Liver (tissue), 9 donors: Measurements from ENCODE around the gene PDZRN4. TPM values are rescaled to one million over a fixed set of nuclear protein-coding genes. Genes with fewer than 3 reads are reported as not detected.

Source experiments
- DNase-seq: peaks from one replicate; pipeline ENCODE4 v3.0.0-alpha.2; 2017; ENCODE audit warnings: low spot score
- H3K27ac ChIP-seq, 2 donors: one replicate each; pipeline ENCODE4 v1.7.0; 2013; ENCODE audit warnings: inconsistent platforms in 2 of 2, low read length in 2 of 2, control low read depth in 1 of 2, low read depth in 1 of 2, mild to moderate bottlenecking in 1 of 2
- H3K27me3 ChIP-seq, 4 donors: one replicate each; pipeline versions ENCODE4 v1.6.1 to v1.7.0; 2013; ENCODE audit warnings: low read length in 3 of 4, inconsistent platforms in 1 of 4, mild to moderate bottlenecking in 1 of 4, moderate library complexity in 1 of 4; ENCODE audit not compliant: control insufficient read depth in 4 of 4, insufficient read depth in 4 of 4
- H3K36me3 ChIP-seq, 4 donors: one replicate each; pipeline versions ENCODE4 v1.6.1 to v1.7.0; 2013; ENCODE audit warnings: low read length in 3 of 4, mild to moderate bottlenecking in 3 of 4, low read depth in 1 of 4, moderate library complexity in 1 of 4; ENCODE audit not compliant: control insufficient read depth in 4 of 4, insufficient read depth in 3 of 4
- H3K4me1 ChIP-seq, 4 donors: one replicate each; pipeline versions ENCODE4 v1.6.1 to v1.7.0; 2013; ENCODE audit warnings: low read length in 3 of 4, mild to moderate bottlenecking in 3 of 4, moderate library complexity in 1 of 4; ENCODE audit not compliant: control insufficient read depth in 4 of 4, insufficient read depth in 4 of 4
- H3K4me3 ChIP-seq, 3 donors: one replicate each; pipeline versions ENCODE4 v1.6.1 to v1.7.0; 2013; ENCODE audit warnings: low read length in 3 of 3, control low read depth in 1 of 3, low read depth in 1 of 3, mild to moderate bottlenecking in 1 of 3
- H3K9ac ChIP-seq, 2 donors: one replicate each; pipeline ENCODE4 v1.7.0; 2013; ENCODE audit warnings: low read length in 2 of 2, mild to moderate bottlenecking in 2 of 2, moderate library complexity in 2 of 2, control low read depth in 1 of 2, low read depth in 1 of 2
- H3K9me3 ChIP-seq, 4 donors: one replicate each; pipeline versions ENCODE4 v1.6.1 to v1.7.0; 2013; ENCODE audit warnings: low read length in 3 of 4; ENCODE audit not compliant: control insufficient read depth in 4 of 4
- ATF3 ChIP-seq: IDR thresholded peaks from 2 replicates; pipeline ENCODE4 v1.6.1; 2016; ENCODE audit warnings: antibody characterized with exemption
- CTCF ChIP-seq: fragments of 150-350 bp; IDR thresholded peaks from 2 replicates; pipeline ENCODE4 v1.5.1; 2017; ENCODE audit warnings: improper control_type of control experiment, low read depth, low read length; ENCODE audit not compliant: missing input control
- EGR1 ChIP-seq, 2 donors: IDR thresholded peaks; 2 replicates each; pipeline ENCODE4 v1.6.1; 2016 to 2018; ENCODE audit warnings: antibody characterized with exemption in 2 of 2, low read depth in 2 of 2
- FOXA1 ChIP-seq: IDR thresholded peaks from 2 replicates; pipeline ENCODE4 v1.6.1; 2016; ENCODE audit warnings: antibody characterized with exemption
- FOXA2 ChIP-seq: IDR thresholded peaks from 2 replicates; pipeline ENCODE4 v1.6.1; 2016; ENCODE audit warnings: antibody characterized with exemption
- GABPA ChIP-seq, 2 donors: IDR thresholded peaks in 1 of 2; conservative IDR thresholded peaks in 1 of 2; 2 replicates each; pipeline ENCODE4 v1.6.1; 2016; ENCODE audit warnings: antibody characterized with exemption in 2 of 2, mild to moderate bottlenecking in 1 of 2, moderate library complexity in 1 of 2
- HNF4A ChIP-seq, 2 donors: conservative IDR thresholded peaks; 2 replicates each; pipeline ENCODE4 v1.6.1; 2016; ENCODE audit warnings: antibody characterized with exemption in 2 of 2, mild to moderate bottlenecking in 2 of 2
- HNF4G ChIP-seq: IDR thresholded peaks from 2 replicates; pipeline ENCODE4 v1.6.1; 2016; ENCODE audit warnings: antibody characterized with exemption
- JUND ChIP-seq, 2 donors: IDR thresholded peaks; 2 replicates each; pipeline ENCODE4 v1.6.1; 2016; ENCODE audit warnings: antibody characterized with exemption in 2 of 2
- MAX ChIP-seq: IDR thresholded peaks from 2 replicates; pipeline ENCODE4 v1.6.1; 2016; ENCODE audit warnings: antibody characterized with exemption
- NR2F2 ChIP-seq: IDR thresholded peaks from 2 replicates; pipeline ENCODE4 v1.6.1; 2016; ENCODE audit warnings: antibody characterized with exemption
- RAD21 ChIP-seq, 2 donors: IDR thresholded peaks; 2 replicates each; pipeline ENCODE4 v1.6.1; 2016; ENCODE audit warnings: antibody characterized with exemption in 2 of 2, mild to moderate bottlenecking in 2 of 2
- RXRA ChIP-seq, 2 donors: IDR thresholded peaks; 2 replicates each; pipeline ENCODE4 v1.6.1; 2017 to 2018; ENCODE audit warnings: antibody characterized with exemption in 2 of 2, mild to moderate bottlenecking in 1 of 2
- SP1 ChIP-seq: IDR thresholded peaks from 2 replicates; pipeline ENCODE4 v1.6.1; 2018; ENCODE audit warnings: antibody characterized with exemption, mild to moderate bottlenecking
- TAF1 ChIP-seq: conservative IDR thresholded peaks from 2 replicates; pipeline ENCODE4 v1.6.1; 2016; ENCODE audit warnings: antibody characterized with exemption, mild to moderate bottlenecking
- YY1 ChIP-seq: IDR thresholded peaks from 2 replicates; pipeline ENCODE4 v1.6.1; 2016; ENCODE audit warnings: antibody characterized with exemption, mild to moderate bottlenecking
- ZBTB33 ChIP-seq: IDR thresholded peaks from 2 replicates; pipeline ENCODE4 v1.6.1; 2016; ENCODE audit warnings: antibody characterized with exemption
- WGBS: extraction: QIAGEN DNeasy Blood & Tissue Kit; methylation state at CpG from one replicate; pipeline ENCODE4 v1.1.7; 2013; 5-methylcytosine and 5-hydroxymethylcytosine counted together
- polyA plus RNA-seq, 2 donors: library from polyadenylated mRNA; stranded (reverse) in 1 of 2; unstranded in 1 of 2; fragments of 200-250 nt in 1 of 2; fragments of >200 nt in 1 of 2; fragmentation: Nextera tagmentation in 1 of 2; extraction: Ambion mirVana in 1 of 2; gene quantifications; one replicate each; pipeline versions ENCODE4 v1.2.1 to v1.2.3, GENCODE V29; 2013 to 2015
- total RNA-seq, 2 donors: library from RNA; depleted of rRNA; stranded (reverse); fragments of >200 nt; gene quantifications; one replicate each; pipeline ENCODE4 v1.2.3, GENCODE V29; 2014
- TF ChIP-seq, protein P1 (sequence below): IDR thresholded peaks from 2 replicates; pipeline ENCODE4 v1.6.1; 2016; ENCODE audit warnings: antibody characterized with exemption, mild to moderate bottlenecking
- donor health status: healthy.
- donor health status: healthy.
- donor health status: healthy.
- donor health status: healthy.
- donor health status: healthy.

The PDZRN4 gene
- total and polyA plus RNA-seq, 4 donors = 0.11 to 1.1 (median 0.24) TPM

DNA sequence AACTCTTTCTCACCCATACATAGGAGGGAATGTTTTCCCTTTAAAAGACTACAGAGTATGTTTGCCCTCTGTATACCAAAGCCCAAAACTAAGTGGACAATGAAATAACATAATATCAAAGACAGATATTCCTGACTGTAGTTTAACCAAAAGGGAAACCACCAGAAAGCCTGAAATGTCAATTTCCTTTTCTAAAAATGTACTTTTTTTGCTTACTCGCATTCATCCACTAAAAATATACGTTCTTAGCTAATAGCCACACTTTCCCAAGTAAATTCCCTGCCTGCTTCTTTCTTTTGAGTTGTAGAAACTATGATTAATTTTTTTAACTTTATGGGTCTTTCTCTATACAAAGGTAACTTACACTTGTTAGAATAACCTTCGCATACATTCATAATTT is 280.2 kb downstream of the PDZRN4 start:
- no peak overlapping the region for H3K27ac ChIP-seq
- DNase-seq = no peak
- H3K27me3 ChIP-seq = peaks cover 0 to 5% (median 0%) of the 10 kb centered on the region in 4 donors
- H3K9me3 ChIP-seq = no peaks in the 10 kb centered on the region
- H3K4me3 ChIP-seq = no peak overlapping the region
- no peak overlapping the region for H3K9ac ChIP-seq
- no peaks in the 10 kb centered on the region for H3K36me3 ChIP-seq
- no peak for TF ChIP-seq JUND (IDR thresholded peaks at IDR 0.05)
- no peak for TF ChIP-seq HNF4G
- no peak for TF ChIP-seq MAX
- no peak for TF ChIP-seq HNF4A (conservative IDR thresholded peaks at IDR 0.05)
- no peak for TF ChIP-seq ZBTB33
- no peak for TF ChIP-seq CTCF
- no peak for TF ChIP-seq TAF1
- TF ChIP-seq ATF3 = no peak
- no peak for TF ChIP-seq SP1
- TF ChIP-seq FOXA1 = no peak
- TF ChIP-seq, protein P1, sequence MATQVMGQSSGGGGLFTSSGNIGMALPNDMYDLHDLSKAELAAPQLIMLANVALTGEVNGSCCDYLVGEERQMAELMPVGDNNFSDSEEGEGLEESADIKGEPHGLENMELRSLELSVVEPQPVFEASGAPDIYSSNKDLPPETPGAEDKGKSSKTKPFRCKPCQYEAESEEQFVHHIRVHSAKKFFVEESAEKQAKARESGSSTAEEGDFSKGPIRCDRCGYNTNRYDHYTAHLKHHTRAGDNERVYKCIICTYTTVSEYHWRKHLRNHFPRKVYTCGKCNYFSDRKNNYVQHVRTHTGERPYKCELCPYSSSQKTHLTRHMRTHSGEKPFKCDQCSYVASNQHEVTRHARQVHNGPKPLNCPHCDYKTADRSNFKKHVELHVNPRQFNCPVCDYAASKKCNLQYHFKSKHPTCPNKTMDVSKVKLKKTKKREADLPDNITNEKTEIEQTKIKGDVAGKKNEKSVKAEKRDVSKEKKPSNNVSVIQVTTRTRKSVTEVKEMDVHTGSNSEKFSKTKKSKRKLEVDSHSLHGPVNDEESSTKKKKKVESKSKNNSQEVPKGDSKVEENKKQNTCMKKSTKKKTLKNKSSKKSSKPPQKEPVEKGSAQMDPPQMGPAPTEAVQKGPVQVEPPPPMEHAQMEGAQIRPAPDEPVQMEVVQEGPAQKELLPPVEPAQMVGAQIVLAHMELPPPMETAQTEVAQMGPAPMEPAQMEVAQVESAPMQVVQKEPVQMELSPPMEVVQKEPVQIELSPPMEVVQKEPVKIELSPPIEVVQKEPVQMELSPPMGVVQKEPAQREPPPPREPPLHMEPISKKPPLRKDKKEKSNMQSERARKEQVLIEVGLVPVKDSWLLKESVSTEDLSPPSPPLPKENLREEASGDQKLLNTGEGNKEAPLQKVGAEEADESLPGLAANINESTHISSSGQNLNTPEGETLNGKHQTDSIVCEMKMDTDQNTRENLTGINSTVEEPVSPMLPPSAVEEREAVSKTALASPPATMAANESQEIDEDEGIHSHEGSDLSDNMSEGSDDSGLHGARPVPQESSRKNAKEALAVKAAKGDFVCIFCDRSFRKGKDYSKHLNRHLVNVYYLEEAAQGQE = no peak
- TF ChIP-seq RAD21 (IDR thresholded peaks at IDR 0.05) = no peak
- TF ChIP-seq EGR1 (IDR thresholded peaks at IDR 0.05; ENCODE audit: low read depth in 2 of 2) = no peak
- no peak for TF ChIP-seq NR2F2
- no peak for TF ChIP-seq YY1
- no peak for TF ChIP-seq RXRA (IDR thresholded peaks at IDR 0.05)
- no peak for TF ChIP-seq FOXA2
- TF ChIP-seq GABPA (IDR thresholded peaks at IDR 0.05 in 1 of 2, conservative IDR thresholded peaks at IDR 0.05 in 1 of 2) = no peak
- no peaks in the 10 kb centered on the region for H3K4me1 ChIP-seq
- WGBS = 76% methylated on average over 3 of the region's 3 CpGs
